Keratinocyte (primary cell): ENCODE measurements around the gene CPT1B. TPM values are rescaled to one million over a fixed set of nuclear protein-coding genes. Genes with fewer than 3 reads are reported as not detected.

Experiments
- DNase-seq: peaks from one replicate; pipeline ENCODE4 v3.0.0-alpha.2; 2011; ENCODE audit warnings: low read depth, missing footprints, low spot score
- FAIRE-seq: peaks from 2 replicates; lab custom pipeline; 2011; peaks lifted over from hg19 to GRCh38; lab: Jason Lieb, UNC
- H2AFZ ChIP-seq: 2 replicates; pipeline ENCODE4 v1.6.0; 2012; ENCODE audit warnings: low read length, control low read depth, inconsistent platforms; ENCODE audit not compliant: control insufficient read depth
- H3K27ac ChIP-seq: 2 replicates; pipeline ENCODE4 v1.5.1; 2011; ENCODE audit warnings: low read length; ENCODE audit not compliant: control insufficient read depth, insufficient read depth
- H3K27me3 ChIP-seq: 3 replicates; pipeline ENCODE4 v1.6.0; 2011; ENCODE audit warnings: low read length; ENCODE audit not compliant: control insufficient read depth, insufficient read depth; ENCODE audit errors: extremely low read depth
- H3K36me3 ChIP-seq, 2 experiments: 2 replicates in 1 of 2; 3 replicates in 1 of 2; pipeline ENCODE4 v1.5.1; 2011; ENCODE audit warnings: low read length in 2 of 2, mild to moderate bottlenecking in 1 of 2; ENCODE audit not compliant: control insufficient read depth in 2 of 2, insufficient read depth in 2 of 2; ENCODE audit errors: extremely low read depth in 1 of 2
- H3K4me1 ChIP-seq: 3 replicates; pipeline ENCODE4 v1.5.1; 2011; ENCODE audit warnings: low read length; ENCODE audit not compliant: control insufficient read depth, insufficient read depth; ENCODE audit errors: extremely low read depth
- H3K4me2 ChIP-seq: 3 replicates; pipeline ENCODE4 v1.6.0; 2011; ENCODE audit warnings: low read depth, low read length; ENCODE audit not compliant: control insufficient read depth, insufficient read depth; ENCODE audit errors: extremely low read depth
- H3K4me3 ChIP-seq, 3 experiments: fragments of 200-600 bp in 1 of 3; sonication (generic) in 1 of 3; 2 replicates in 2 of 3; 3 replicates in 1 of 3; pipeline ENCODE4 v1.5.1; 2011 to 2016; ENCODE audit warnings: low read length in 3 of 3, mild to moderate bottlenecking in 3 of 3, control low read depth in 2 of 3, inconsistent platforms in 1 of 3, low read depth in 1 of 3, mixed read lengths in 1 of 3, mixed run types in 1 of 3, moderate library complexity in 1 of 3; ENCODE audit not compliant: control insufficient read depth in 2 of 3, insufficient read depth in 2 of 3; ENCODE audit errors: extremely low read depth in 1 of 3
- H3K79me2 ChIP-seq: 2 replicates; pipeline ENCODE4 v1.6.0; 2012; ENCODE audit warnings: low read length; ENCODE audit not compliant: control insufficient read depth, insufficient read depth
- H3K9ac ChIP-seq: 3 replicates; pipeline ENCODE4 v1.6.0; 2011; ENCODE audit warnings: low read length; ENCODE audit not compliant: control insufficient read depth, insufficient read depth; ENCODE audit errors: extremely low read depth
- H3K9me1 ChIP-seq: 3 replicates; pipeline ENCODE4 v1.6.0; 2011; ENCODE audit warnings: low read length; ENCODE audit not compliant: control insufficient read depth, insufficient read depth; ENCODE audit errors: extremely low read depth
- H3K9me3 ChIP-seq: 2 replicates; pipeline ENCODE4 v1.5.1; 2012; ENCODE audit warnings: low read depth, low read length; ENCODE audit not compliant: control insufficient read depth
- H4K20me1 ChIP-seq: 3 replicates; pipeline ENCODE4 v1.6.0; 2011; ENCODE audit warnings: low read length; ENCODE audit not compliant: control insufficient read depth, insufficient read depth; ENCODE audit errors: extremely low read depth
- CTCF ChIP-seq, 3 experiments: IDR thresholded peaks in 1 of 3; conservative IDR thresholded peaks in 1 of 3; optimal IDR thresholded peaks in 1 of 3; 2 replicates in 2 of 3; 3 replicates in 1 of 3; pipeline versions ENCODE3 to v1.5.1; 2011; ENCODE audit warnings: low read length in 3 of 3, mild to moderate bottlenecking in 3 of 3, moderate library complexity in 2 of 3, control low read depth in 1 of 3, inconsistent platforms in 1 of 3; ENCODE audit not compliant: insufficient read depth in 2 of 3; ENCODE audit errors: extremely low read depth in 1 of 3
- EZH2 ChIP-seq: IDR thresholded peaks from one replicate; pipeline ENCODE4 v1.6.1; 2012; ENCODE audit warnings: inconsistent platforms, mild to moderate bottlenecking, low read length, moderate library complexity
- dilution Hi-C: fragments of 300-500 bp; cut with MboI; formaldehyde crosslinking; loops from one replicate; pipeline ENCODE4 v1.7.0; 2020; ENCODE audit warnings: low sequenced_read_pairs; ENCODE audit not compliant: extremely low pct_ligation_motif_present
- polyA plus RNA-seq, 5 experiments: library from polyadenylated mRNA; depleted of rRNA in 3 of 5; stranded (reverse) in 3 of 5; stranded (forward) in 1 of 5; unstranded in 1 of 5; fragments of >200 nt; gene quantifications; 1 replicate in 1 of 5; 2 replicates in 3 of 5; 3 replicates in 1 of 5; pipeline versions ENCODE4 v1.2.1 to v1.2.3, GENCODE V29; 2011 to 2012; ENCODE audit warnings: missing spikeins in 2 of 5, low read depth in 1 of 5, low replicate concordance in 1 of 5

Gene CPT1B
- polyA plus RNA-seq, 1 donor (not counting 4 experiments of a cell fraction or from before 2014, with no cell fraction given): 11.0 TPM

- Histone ChIP-seq H3K9me3 (no peaks in the 10 kb centered on the region), H3K4me1 (no peaks in the 10 kb centered on the region), H3K9me1 (no peaks in the 10 kb centered on the region), H3K27ac (no peak overlapping the region), H3K4me2 (no peak overlapping the region), H3K4me3 (no peak overlapping the region), H3K27me3 (peaks cover 59% of the 10 kb centered on the region), H3K79me2 (no peaks in the 10 kb centered on the region), H2AFZ (no peak overlapping the region), H4K20me1 (no peaks in the 10 kb centered on the region), H3K9ac (no peak overlapping the region), H3K36me3 (no peaks in the 10 kb centered on the region)
- no peak for FAIRE-seq
- DNase-seq: no peak
- TF ChIP-seq EZH2 (no peak), CTCF (optimal IDR thresholded peaks at IDR 0.05 in 1 of 3, IDR thresholded peaks at IDR 0.05 in 1 of 3, conservative IDR thresholded peaks at IDR 0.05 in 1 of 3; ENCODE audit: extremely low read depth in 1 of 3, insufficient read depth in 2 of 3, low read length in 3 of 3) (no peak)
- dilution Hi-C loops: no loop called here
Measured at GRCh38 chr22:50603511-50604255, 25.5 kb upstream of the CPT1B start.

GRCh38 chr22:50602338-50602700 lies 24.1 kb upstream of the CPT1B start:
- no peaks in the 10 kb centered on the region for H3K36me3 ChIP-seq
- H4K20me1 ChIP-seq: no peaks in the 10 kb centered on the region
- no peaks in the 10 kb centered on the region for H3K9me3 ChIP-seq
- no peak for FAIRE-seq
- peaks cover 56% of the 10 kb centered on the region for H3K27me3 ChIP-seq
- no peak for DNase-seq
- no peaks in the 10 kb centered on the region for H3K9me1 ChIP-seq
- dilution Hi-C loops: no loop called here
- no peak overlapping the region for H3K4me3 ChIP-seq
- H3K9ac ChIP-seq: no peak overlapping the region
- H3K4me2 ChIP-seq: no peak overlapping the region
- TF ChIP-seq CTCF (optimal IDR thresholded peaks at IDR 0.05 in 1 of 3, IDR thresholded peaks at IDR 0.05 in 1 of 3, conservative IDR thresholded peaks at IDR 0.05 in 1 of 3; ENCODE audit: extremely low read depth in 1 of 3, insufficient read depth in 2 of 3, low read length in 3 of 3) (no peak), EZH2 (no peak)
- H3K4me1 ChIP-seq: no peaks in the 10 kb centered on the region
- H3K27ac ChIP-seq: no peak overlapping the region
- H3K79me2 ChIP-seq: no peaks in the 10 kb centered on the region
- no peak overlapping the region for H2AFZ ChIP-seq
